ENCODE data around the gene KRTAP10-7.
A peak's percentile ranks its signal among the peaks of the same experiment; 100 is the strongest.
"Not testable (repeated sequence)": the region's sequence is repeated elsewhere in the genome, so short reads cannot be mapped to it uniquely, and the experiment has no call there.

The KRTAP10-7 gene

GRCh38 chr21:44571844-44572782 lies 28.3 kb upstream of the KRTAP10-7 start:
- DNase-seq, result no peak

GRCh38 chr21:44572959-44573583 lies 27.3 kb upstream of the KRTAP10-7 start:
- DNase-seq, result no peak

GRCh38 chr21:44573630-44574456 lies 26.6 kb upstream of the KRTAP10-7 start, which contains the start of gene KRTAP10-4:
Gene KRTAP10-4, plus strand, starts transcription at chr21:44573729. Its CDS starts 30 bp downstream, at chr21:44573759.
- not testable (repeated sequence) for DNase-seq

- no peak for DNase-seq
Observed at GRCh38 chr21:44574457-44575306, 25.7 kb upstream of the KRTAP10-7 start.

- DNase-seq, result no peak
Observed at GRCh38 chr21:44575307-44576024, 24.9 kb upstream of the KRTAP10-7 start.

GRCh38 chr21:44576025-44576420 lies 24.4 kb upstream of the KRTAP10-7 start:
- DNase-seq, result no peak

GRCh38 chr21:44578371-44579055 lies 21.9 kb upstream of the KRTAP10-7 start:
- no peak for DNase-seq

GRCh38 chr21:44579056-44579832 lies 21.2 kb upstream of the KRTAP10-7 start:
- DNase-seq, result no peak

GRCh38 chr21:44579833-44580144 lies 20.6 kb upstream of the KRTAP10-7 start:
- no peak for DNase-seq

- DNase-seq, result not testable (repeated sequence)
Observed at GRCh38 chr21:44580231-44580821, 20.1 kb upstream of the KRTAP10-7 start, which contains the start of gene KRTAP10-5. Gene KRTAP10-5, minus strand, starts transcription at chr21:44580604. Its CDS starts 26 bp downstream, at chr21:44580578.

- DNase-seq, result no peak
Observed at GRCh38 chr21:44581158-44581557, 19.2 kb upstream of the KRTAP10-7 start.

- no peak for DNase-seq
Observed at GRCh38 chr21:44582055-44582454, 18.3 kb upstream of the KRTAP10-7 start.

- no peak for DNase-seq
Observed at GRCh38 chr21:44583089-44583799, 17.2 kb upstream of the KRTAP10-7 start.

- peak; percentile 18 for DNase-seq
Observed at GRCh38 chr21:44583800-44584147, 16.6 kb upstream of the KRTAP10-7 start.

- no peak for DNase-seq
Observed at GRCh38 chr21:44585892-44586291, 14.5 kb upstream of the KRTAP10-7 start.

- no peak for DNase-seq
Observed at GRCh38 chr21:44589094-44589493, 11.3 kb upstream of the KRTAP10-7 start.

GRCh38 chr21:44589586-44590305 lies 10.7 kb upstream of the KRTAP10-7 start:
- no peak for DNase-seq

GRCh38 chr21:44590311-44590721 lies 10.1 kb upstream of the KRTAP10-7 start:
- no peak for DNase-seq

Data from CD4-positive, alpha-beta T cell treated with Interleukin-17A for 4 hours (primary cell).